Neural progenitor cell (in vitro differentiated cells): ENCODE data around the gene PLXDC2. TPM values are rescaled to one million over a fixed set of nuclear protein-coding genes. Genes with fewer than 3 reads are reported as not detected.
"Not testable (repeated sequence)": the region's sequence is repeated elsewhere in the genome, so short reads cannot be mapped to it uniquely, and the experiment has no call there.

Experiments used
- DNase-seq: peaks from one replicate; pipeline ENCODE4 v3.0.0-alpha.2; 2016; ENCODE audit warnings: low spot score
- H2AFZ ChIP-seq: fragments of 200-600 bp; sonication (generic); replicated peaks from 2 replicates; pipeline ENCODE4 v1.6.1; 2016; ENCODE audit warnings: antibody characterized with exemption
- H3F3A ChIP-seq: fragments of 200-600 bp; sonication (generic); 2 replicates; pipeline ENCODE4 v1.6.1; 2016; ENCODE audit warnings: antibody characterized with exemption, low read depth
- H3K27ac ChIP-seq: fragments of 200-600 bp; sonication (generic); 2 replicates; pipeline ENCODE4 v1.5.1; 2016; ENCODE audit warnings: mild to moderate bottlenecking
- H3K27me3 ChIP-seq: fragments of 200-600 bp; sonication (generic); 2 replicates; pipeline ENCODE4 v1.6.1; 2016; ENCODE audit warnings: mild to moderate bottlenecking, moderate library complexity
- H3K36me3 ChIP-seq: fragments of 200-600 bp; sonication (generic); 2 replicates; pipeline ENCODE4 v1.5.1; 2016
- H3K4me1 ChIP-seq: fragments of 200-600 bp; sonication (generic); 2 replicates; pipeline ENCODE4 v1.6.1; 2016; ENCODE audit warnings: mixed run types
- H3K4me2 ChIP-seq: fragments of 200-600 bp; sonication (generic); 2 replicates; pipeline ENCODE4 v1.6.1; 2016
- H3K4me3 ChIP-seq: fragments of 200-600 bp; sonication (generic); 2 replicates; pipeline ENCODE4 v1.5.1; 2016
- H3K79me2 ChIP-seq: fragments of 200-600 bp; sonication (generic); 2 replicates; pipeline ENCODE4 v1.6.1; 2016; ENCODE audit warnings: low read depth
- H3K9ac ChIP-seq: fragments of 200-600 bp; sonication (generic); 2 replicates; pipeline ENCODE4 v1.6.1; 2016
- H3K9me3 ChIP-seq: fragments of 200-600 bp; sonication (generic); 2 replicates; pipeline ENCODE4 v1.5.1; 2016; ENCODE audit warnings: low read depth
- H4K20me1 ChIP-seq: fragments of 200-600 bp; sonication (generic); 2 replicates; pipeline ENCODE4 v1.6.1; 2016; ENCODE audit warnings: low read depth
- H3K27ac Mint-ChIP-seq: 3 replicates; pipeline ENCODE4 v1.8.0; 2021; ENCODE audit warnings: mixed read lengths
- H3K27me3 Mint-ChIP-seq: 2 replicates; pipeline ENCODE4 v1.8.0; 2022; ENCODE audit warnings: low read depth, mild to moderate bottlenecking, inconsistent platforms, moderate library complexity, mixed read lengths; ENCODE audit not compliant: insufficient read depth
- H3K36me3 Mint-ChIP-seq: 3 replicates; pipeline ENCODE4 v1.8.0; 2021; ENCODE audit warnings: mixed read lengths
- H3K4me1 Mint-ChIP-seq: 3 replicates; pipeline ENCODE4 v1.8.0; 2021; ENCODE audit warnings: mixed read lengths
- H3K4me3 Mint-ChIP-seq: 3 replicates; pipeline ENCODE4 v1.8.0; 2021; ENCODE audit warnings: mild to moderate bottlenecking, moderate library complexity, mixed read lengths
- H3K9me3 Mint-ChIP-seq: 3 replicates; pipeline ENCODE4 v1.8.0; 2020; ENCODE audit warnings: mixed read lengths
- CTCF ChIP-seq: fragments of 200-600 bp; sonication (generic); IDR thresholded peaks from 2 replicates; pipeline ENCODE4 v1.5.1; 2017; ENCODE audit warnings: antibody characterized with exemption, mild to moderate bottlenecking
- EZH2 ChIP-seq: fragments of 200-600 bp; sonication (generic); IDR thresholded peaks from 2 replicates; pipeline ENCODE4 v1.6.1; 2017; ENCODE audit warnings: antibody characterized with exemption, mild to moderate bottlenecking, moderate library complexity
- EZH2phosphoT487 ChIP-seq: fragments of 200-600 bp; sonication (generic); IDR thresholded peaks from 2 replicates; pipeline ENCODE4 v1.6.1; 2017; ENCODE audit warnings: antibody characterized with exemption
- total RNA-seq: library from RNA; depleted of rRNA; stranded (reverse); fragments of >200 nt; gene quantifications from 2 replicates; pipeline ENCODE4 v1.2.3, GENCODE V29; 2015; ENCODE audit warnings: low replicate concordance

The PLXDC2 gene
- total RNA-seq, 1 donor from 2014 or later = 44.2 TPM

- no peak overlapping the region for H3K27ac ChIP-seq
- peaks cover 6% of the 10 kb centered on the region for H3K4me1 Mint-ChIP-seq
- H3K36me3 Mint-ChIP-seq = peaks cover 6% of the 10 kb centered on the region
- H3K9me3 ChIP-seq = no peaks in the 10 kb centered on the region
- no peaks in the 10 kb centered on the region for H3K27me3 ChIP-seq
- no peak overlapping the region for H3K27ac Mint-ChIP-seq
- no peak overlapping the region for H3K4me3 Mint-ChIP-seq
- H3K4me1 ChIP-seq = no peaks in the 10 kb centered on the region
- H3K9ac ChIP-seq = no peak overlapping the region
- H3F3A ChIP-seq = no peaks in the 10 kb centered on the region
- no peaks in the 10 kb centered on the region for H3K36me3 ChIP-seq
- DNase-seq = no peak
- no peak overlapping the region for H3K4me3 ChIP-seq
- no peak overlapping the region for H3K4me2 ChIP-seq
- no peaks in the 10 kb centered on the region for H3K27me3 Mint-ChIP-seq
- H3K9me3 Mint-ChIP-seq = peaks cover 5% of the 10 kb centered on the region
- TF ChIP-seq CTCF (no peak), EZH2phosphoT487 (no peak)
- H3K79me2 ChIP-seq = peaks cover 5% of the 10 kb centered on the region
- no peak overlapping the region for H2AFZ ChIP-seq
- H4K20me1 ChIP-seq = no peaks in the 10 kb centered on the region
Measured at GRCh38 chr10:20040012-20040411, 223.8 kb downstream of the PLXDC2 start.

DNA sequence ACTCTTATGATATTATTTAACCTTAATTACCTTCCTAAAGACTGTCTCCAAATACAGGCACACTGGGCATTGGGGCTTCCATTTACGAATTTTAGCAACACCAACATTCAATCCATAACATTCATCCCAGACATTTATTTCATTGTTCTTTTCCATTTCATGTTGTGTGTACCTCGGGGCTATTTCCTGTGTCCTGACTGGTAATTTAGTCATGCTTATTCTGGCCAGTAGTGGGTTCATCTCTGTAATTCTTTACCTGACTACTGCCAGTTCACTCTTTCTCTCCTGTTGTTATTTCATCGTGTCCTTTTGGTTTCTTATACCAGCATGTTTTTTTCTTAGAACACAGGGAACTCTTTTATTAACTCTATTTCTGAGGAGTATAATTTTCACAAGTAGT lies 225.7 kb downstream of the PLXDC2 start:
- H3K27me3 Mint-ChIP-seq = no peaks in the 10 kb centered on the region
- H3K79me2 ChIP-seq = peaks cover 2% of the 10 kb centered on the region

DNA sequence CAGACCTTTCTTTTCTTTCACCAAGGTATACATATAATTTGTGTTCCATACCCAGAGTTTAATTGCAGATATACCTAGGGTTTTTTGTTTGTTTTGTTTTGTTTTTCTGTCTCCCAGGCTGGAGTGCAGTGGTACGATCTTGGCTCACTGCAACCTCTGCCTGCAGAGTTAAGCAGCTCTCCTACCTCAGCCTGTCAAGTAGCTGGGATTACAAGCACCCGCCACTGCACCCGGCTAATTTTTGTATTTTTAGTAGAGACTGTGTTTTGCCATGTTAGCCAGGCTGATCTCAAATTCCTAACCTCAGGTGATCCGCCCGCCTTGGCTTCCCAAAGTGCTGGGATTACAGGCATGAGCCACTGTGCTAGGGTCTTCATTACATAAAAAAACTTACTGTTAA lies 228.9 kb downstream of the PLXDC2 start:
- not testable (repeated sequence) for H3K9me3 Mint-ChIP-seq, H3F3A ChIP-seq, H4K20me1 ChIP-seq, H3K4me3 ChIP-seq, H3K27ac Mint-ChIP-seq, H3K79me2 ChIP-seq, H3K27me3 Mint-ChIP-seq, H3K4me2 ChIP-seq, H2AFZ ChIP-seq, H3K9me3 ChIP-seq, H3K27me3 ChIP-seq, H3K27ac ChIP-seq, H3K4me1 ChIP-seq, H3K36me3 ChIP-seq, H3K4me1 Mint-ChIP-seq, H3K9ac ChIP-seq, H3K4me3 Mint-ChIP-seq, DNase-seq
- H3K36me3 Mint-ChIP-seq = peaks cover 29% of the 10 kb centered on the region

More for the DNA sequence above, 225.7 kb downstream of the PLXDC2 start:
- no peaks in the 10 kb centered on the region for H4K20me1 ChIP-seq
- H3F3A ChIP-seq = no peaks in the 10 kb centered on the region
- H3K9me3 Mint-ChIP-seq = peaks cover 5% of the 10 kb centered on the region
- peaks cover 6% of the 10 kb centered on the region for H3K4me1 Mint-ChIP-seq
- no peak overlapping the region for H3K9ac ChIP-seq
- no peak overlapping the region for H2AFZ ChIP-seq
- H3K4me2 ChIP-seq = no peak overlapping the region
- TF ChIP-seq CTCF = no peak
- H3K4me3 Mint-ChIP-seq = no peak overlapping the region
- H3K4me3 ChIP-seq = no peak overlapping the region
- H3K27ac ChIP-seq = no peak overlapping the region
- no peaks in the 10 kb centered on the region for H3K9me3 ChIP-seq
- DNase-seq = no peak
- H3K36me3 Mint-ChIP-seq = peaks cover 4% of the 10 kb centered on the region
- H3K4me1 ChIP-seq = no peaks in the 10 kb centered on the region
- no peaks in the 10 kb centered on the region for H3K27me3 ChIP-seq
- no peaks in the 10 kb centered on the region for H3K36me3 ChIP-seq
- no peak overlapping the region for H3K27ac Mint-ChIP-seq

DNA sequence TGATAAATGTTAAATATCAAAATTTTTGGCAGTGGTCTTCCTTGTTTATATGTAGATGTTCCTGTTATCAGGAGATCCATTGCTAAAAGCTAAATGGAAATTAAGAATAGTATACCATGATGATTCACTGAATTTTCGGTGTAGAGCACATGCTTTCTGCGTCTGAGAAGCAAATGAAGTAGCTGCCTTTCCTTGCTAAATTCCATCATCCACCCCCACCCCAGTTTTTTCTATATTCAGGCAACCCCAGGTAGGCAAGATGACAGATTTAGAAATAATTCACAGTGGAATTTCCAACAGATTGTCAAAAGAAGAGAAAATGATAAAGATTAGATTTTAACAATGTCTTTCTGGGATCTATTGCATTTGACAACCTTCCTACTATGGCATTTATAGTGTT lies 231.9 kb downstream of the PLXDC2 start:
- Histone ChIP-seq H3K36me3 (no peaks in the 10 kb centered on the region), H3K4me2 (no peak overlapping the region), H4K20me1 (no peaks in the 10 kb centered on the region), H3K9ac (no peak overlapping the region), H3K4me1 (no peaks in the 10 kb centered on the region), H3K27ac (no peak overlapping the region), H3K79me2 (peaks cover 2% of the 10 kb centered on the region), H2AFZ (no peak overlapping the region), H3K27me3 (no peaks in the 10 kb centered on the region), H3K4me3 (no peak overlapping the region), H3F3A (no peaks in the 10 kb centered on the region), H3K9me3 (no peaks in the 10 kb centered on the region)
- peaks cover 33% of the 10 kb centered on the region for H3K36me3 Mint-ChIP-seq
- H3K4me1 Mint-ChIP-seq = peaks cover 1% of the 10 kb centered on the region
- no peaks in the 10 kb centered on the region for H3K27me3 Mint-ChIP-seq
- no peak overlapping the region for H3K27ac Mint-ChIP-seq
- no peak overlapping the region for H3K4me3 Mint-ChIP-seq
- no peak for DNase-seq
- TF ChIP-seq EZH2 (no peak), EZH2phosphoT487 (no peak), CTCF (no peak)
- H3K9me3 Mint-ChIP-seq = peaks cover 7% of the 10 kb centered on the region
